ENCODE results near the gene ATP5F1D.

ATP5F1D gene

GRCh38 chr19:1280636-1281568 lies 39.4 kb downstream of the ATP5F1D start:
- no peak for DNase-seq (ENCODE audit: low read depth in 2 of 2, low spot score in 1 of 2)

- DNase-seq (ENCODE audit: low read depth in 2 of 2, low spot score in 1 of 2), result no peak
Measured at GRCh38 chr19:1281569-1282287, 40.2 kb downstream of the ATP5F1D start.

- DNase-seq (ENCODE audit: low read depth in 2 of 2, low spot score in 1 of 2), result no peak
Measured at GRCh38 chr19:1282588-1283206, 41.1 kb downstream of the ATP5F1D start.

- no peak for DNase-seq (ENCODE audit: low read depth in 2 of 2, low spot score in 1 of 2)
Measured at GRCh38 chr19:1283207-1283916, 41.8 kb downstream of the ATP5F1D start.

GRCh38 chr19:1283917-1284292 lies 42.4 kb downstream of the ATP5F1D start:
- DNase-seq (ENCODE audit: low read depth in 2 of 2, low spot score in 1 of 2), result no peak

- no peak for DNase-seq (ENCODE audit: low read depth in 2 of 2, low spot score in 1 of 2)
Measured at GRCh38 chr19:1284293-1284978, 42.9 kb downstream of the ATP5F1D start.

GRCh38 chr19:1284979-1285736 lies 43.6 kb downstream of the ATP5F1D start:
- no peak for DNase-seq (ENCODE audit: low read depth in 2 of 2, low spot score in 1 of 2)

- no peak for DNase-seq (ENCODE audit: low read depth in 2 of 2, low spot score in 1 of 2)
Measured at GRCh38 chr19:1285737-1286360, 44.3 kb downstream of the ATP5F1D start, which contains the start of gene EFNA2. EFNA2 (plus strand) TSS chr19:1285873; CDS start chr19:1286169, 296 bp downstream.

- DNase-seq (ENCODE audit: low read depth in 2 of 2, low spot score in 1 of 2), result no peak
Measured at GRCh38 chr19:1286487-1287353, 45.2 kb downstream of the ATP5F1D start.

- DNase-seq (ENCODE audit: low read depth in 2 of 2, low spot score in 1 of 2), result no peak
Measured at GRCh38 chr19:1287354-1288225, 46.0 kb downstream of the ATP5F1D start.

- no peak for DNase-seq (ENCODE audit: low read depth in 2 of 2, low spot score in 1 of 2)
Measured at GRCh38 chr19:1288226-1288612, 46.7 kb downstream of the ATP5F1D start.

- no peak for DNase-seq (ENCODE audit: low read depth in 2 of 2, low spot score in 1 of 2)
Measured at GRCh38 chr19:1288833-1289685, 47.5 kb downstream of the ATP5F1D start.

- no peak for DNase-seq (ENCODE audit: low read depth in 2 of 2, low spot score in 1 of 2)
Measured at GRCh38 chr19:1289686-1290025, 48.1 kb downstream of the ATP5F1D start.

- DNase-seq (ENCODE audit: low read depth in 2 of 2, low spot score in 1 of 2), result no peak
Measured at GRCh38 chr19:1290196-1290702, 48.7 kb downstream of the ATP5F1D start.

- DNase-seq (ENCODE audit: low read depth in 2 of 2, low spot score in 1 of 2), result no peak
Measured at GRCh38 chr19:1290703-1291651, 49.4 kb downstream of the ATP5F1D start.

Data from stimulated activated CD8-positive, alpha-beta memory T cell treated with anti-CD3 and anti-CD28 coated beads, Interleukin-4, amount 100 ng/mL, for 1 hour (primary cell).